Osteoblast (primary cell): Measurements from ENCODE around the gene TTC28. TPM values are rescaled to one million over a fixed set of nuclear protein-coding genes. Genes with fewer than 3 reads are reported as not detected.

Experiments used
- DNase-seq: peaks from one replicate; pipeline ENCODE4 v3.0.0; 2011; ENCODE audit warnings: low spot score, mixed read lengths; ENCODE audit not compliant: insufficient read length; ENCODE audit errors: missing footprints
- H2AFZ ChIP-seq: 2 replicates; pipeline ENCODE4 v1.6.0; 2011; ENCODE audit warnings: mild to moderate bottlenecking, low read length
- H3K27ac ChIP-seq: 2 replicates; pipeline ENCODE4 v1.5.1; 2011; ENCODE audit warnings: mild to moderate bottlenecking, low read depth, low read length, moderate library complexity
- H3K27me3 ChIP-seq: 2 replicates; pipeline ENCODE4 v1.6.0; 2012; ENCODE audit warnings: mild to moderate bottlenecking, control low read depth, inconsistent platforms, low read length, moderate library complexity; ENCODE audit not compliant: insufficient read depth
- H3K36me3 ChIP-seq: 2 replicates; pipeline ENCODE4 v1.5.1; 2011; ENCODE audit warnings: mild to moderate bottlenecking, low read length, control low read depth, moderate library complexity; ENCODE audit not compliant: insufficient read depth
- H3K4me1 ChIP-seq: 2 replicates; pipeline ENCODE4 v1.5.1; 2011; ENCODE audit warnings: mild to moderate bottlenecking, low read length, control low read depth, moderate library complexity; ENCODE audit not compliant: insufficient read depth
- H3K4me2 ChIP-seq: 2 replicates; pipeline ENCODE4 v1.6.0; 2011; ENCODE audit warnings: mild to moderate bottlenecking, low read length; ENCODE audit not compliant: insufficient read depth
- H3K4me3 ChIP-seq: fragments of 200-600 bp; sonication (generic); 3 replicates; pipeline ENCODE4 v1.5.1; 2012; ENCODE audit warnings: mild to moderate bottlenecking, low read length, inconsistent platforms; ENCODE audit not compliant: insufficient read depth
- H3K79me2 ChIP-seq: 2 replicates; pipeline ENCODE4 v1.6.0; 2012; ENCODE audit warnings: mild to moderate bottlenecking, low read length, control low read depth, inconsistent platforms; ENCODE audit not compliant: insufficient read depth
- H3K9me3 ChIP-seq: 2 replicates; pipeline ENCODE4 v1.5.1; 2011; ENCODE audit warnings: low read depth, low read length, control low read depth
- H4K20me1 ChIP-seq: 2 replicates; pipeline ENCODE4 v1.6.0; 2012; ENCODE audit warnings: mild to moderate bottlenecking, low read length, control low read depth; ENCODE audit not compliant: insufficient read depth
- total RNA-seq: library from RNA; depleted of rRNA; stranded (reverse); fragments of >200 nt; gene quantifications from 2 replicates; pipeline ENCODE4 v1.2.3, GENCODE V29; 2012
- TF ChIP-seq, protein P1 (sequence below): IDR thresholded peaks from 2 replicates; pipeline ENCODE4 v1.5.1; 2011; ENCODE audit warnings: mild to moderate bottlenecking, low read depth, low read length, moderate library complexity; ENCODE audit errors: extremely low read depth

Gene TTC28
- total RNA-seq, 1 donor: 48.1 TPM

DNA sequence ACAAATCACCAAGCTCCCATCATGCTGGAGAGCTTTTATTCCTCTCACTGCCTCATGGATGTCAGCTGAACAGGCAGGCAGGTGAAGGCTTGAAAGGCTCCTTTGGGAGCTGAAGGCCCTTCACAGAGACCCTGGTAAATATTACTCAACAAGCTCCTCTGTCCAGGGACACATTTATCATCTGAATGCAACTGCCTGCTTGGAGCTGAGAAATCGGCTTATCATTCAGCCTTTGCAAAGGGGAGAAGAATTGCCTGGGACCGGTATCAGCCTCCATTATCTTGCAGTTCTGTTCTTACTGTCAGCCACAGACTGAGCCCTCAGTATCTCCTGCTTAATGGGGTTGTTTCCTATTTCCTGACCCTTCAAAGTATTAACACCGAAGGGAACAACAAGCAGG lies 646.8 kb downstream of the TTC28 start:
- no peak overlapping the region for H2AFZ ChIP-seq
- no peaks in the 10 kb centered on the region for H3K79me2 ChIP-seq
- peaks cover 19% of the 10 kb centered on the region for H4K20me1 ChIP-seq
- H3K9me3 ChIP-seq: no peaks in the 10 kb centered on the region
- DNase-seq: no peak
- H3K4me1 ChIP-seq: peaks cover 19% of the 10 kb centered on the region
- H3K4me3 ChIP-seq: no peak overlapping the region
- H3K4me2 ChIP-seq: no peak overlapping the region
- no peak overlapping the region for H3K27ac ChIP-seq
- TF ChIP-seq, protein P1, sequence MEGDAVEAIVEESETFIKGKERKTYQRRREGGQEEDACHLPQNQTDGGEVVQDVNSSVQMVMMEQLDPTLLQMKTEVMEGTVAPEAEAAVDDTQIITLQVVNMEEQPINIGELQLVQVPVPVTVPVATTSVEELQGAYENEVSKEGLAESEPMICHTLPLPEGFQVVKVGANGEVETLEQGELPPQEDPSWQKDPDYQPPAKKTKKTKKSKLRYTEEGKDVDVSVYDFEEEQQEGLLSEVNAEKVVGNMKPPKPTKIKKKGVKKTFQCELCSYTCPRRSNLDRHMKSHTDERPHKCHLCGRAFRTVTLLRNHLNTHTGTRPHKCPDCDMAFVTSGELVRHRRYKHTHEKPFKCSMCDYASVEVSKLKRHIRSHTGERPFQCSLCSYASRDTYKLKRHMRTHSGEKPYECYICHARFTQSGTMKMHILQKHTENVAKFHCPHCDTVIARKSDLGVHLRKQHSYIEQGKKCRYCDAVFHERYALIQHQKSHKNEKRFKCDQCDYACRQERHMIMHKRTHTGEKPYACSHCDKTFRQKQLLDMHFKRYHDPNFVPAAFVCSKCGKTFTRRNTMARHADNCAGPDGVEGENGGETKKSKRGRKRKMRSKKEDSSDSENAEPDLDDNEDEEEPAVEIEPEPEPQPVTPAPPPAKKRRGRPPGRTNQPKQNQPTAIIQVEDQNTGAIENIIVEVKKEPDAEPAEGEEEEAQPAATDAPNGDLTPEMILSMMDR: no peak
- H3K36me3 ChIP-seq: no peaks in the 10 kb centered on the region
- H3K27me3 ChIP-seq: no peaks in the 10 kb centered on the region

DNA sequence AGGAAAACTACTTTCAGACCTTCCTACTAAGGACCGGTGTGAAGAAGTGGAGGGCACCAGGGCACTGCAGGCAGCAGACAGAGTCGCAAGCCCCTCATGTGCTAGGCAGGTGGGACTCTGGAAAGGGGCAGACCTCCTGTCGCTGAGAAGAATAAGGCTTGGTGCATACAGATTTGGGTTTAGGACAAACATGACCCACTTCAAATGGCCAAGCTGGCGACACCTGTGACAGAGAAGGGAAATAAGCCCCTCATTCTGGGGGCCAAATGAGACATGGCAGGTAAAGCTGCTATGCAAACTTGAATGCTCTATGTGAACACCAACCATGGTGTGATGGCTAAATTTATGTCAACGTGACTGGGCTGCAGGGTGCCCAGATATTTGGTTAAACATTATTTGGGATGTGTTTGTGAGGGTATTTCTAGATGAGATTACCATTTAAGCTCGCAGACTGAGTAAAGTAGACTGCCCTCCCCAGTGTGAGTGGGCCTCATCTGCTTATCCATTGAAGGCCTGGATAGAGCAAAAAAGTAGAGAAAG lies 648.2 kb downstream of the TTC28 start:
- Histone ChIP-seq H2AFZ (no peak overlapping the region), H3K4me2 (no peak overlapping the region), H3K9me3 (no peaks in the 10 kb centered on the region), H3K27me3 (no peaks in the 10 kb centered on the region), H3K27ac (no peak overlapping the region), H3K4me3 (no peak overlapping the region), H4K20me1 (peaks cover 19% of the 10 kb centered on the region), H3K79me2 (no peaks in the 10 kb centered on the region), H3K4me1 (peaks cover 19% of the 10 kb centered on the region), H3K36me3 (no peaks in the 10 kb centered on the region)
- TF ChIP-seq, protein P1: no peak
- no peak for DNase-seq

DNA sequence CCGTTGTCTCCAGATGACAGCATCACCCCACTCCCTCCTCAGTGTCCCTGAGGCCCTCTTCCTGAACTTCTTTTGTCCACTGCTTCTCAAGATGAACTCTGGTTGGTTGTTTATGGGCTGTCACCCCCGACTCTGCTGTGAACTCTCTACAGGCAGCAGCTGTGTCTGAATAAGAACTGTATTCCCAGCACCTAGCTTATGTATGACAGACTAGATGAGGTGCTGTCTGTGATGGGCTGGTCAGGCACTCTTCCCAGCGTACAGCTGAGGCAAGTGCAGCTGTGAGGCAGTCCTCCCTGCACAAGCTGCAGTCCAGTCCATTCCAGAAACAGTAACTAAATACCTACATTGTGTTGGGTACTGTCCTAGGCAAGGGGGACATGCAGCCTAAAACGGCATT lies 649.2 kb downstream of the TTC28 start:
- TF ChIP-seq, protein P1: no peak

DNA sequence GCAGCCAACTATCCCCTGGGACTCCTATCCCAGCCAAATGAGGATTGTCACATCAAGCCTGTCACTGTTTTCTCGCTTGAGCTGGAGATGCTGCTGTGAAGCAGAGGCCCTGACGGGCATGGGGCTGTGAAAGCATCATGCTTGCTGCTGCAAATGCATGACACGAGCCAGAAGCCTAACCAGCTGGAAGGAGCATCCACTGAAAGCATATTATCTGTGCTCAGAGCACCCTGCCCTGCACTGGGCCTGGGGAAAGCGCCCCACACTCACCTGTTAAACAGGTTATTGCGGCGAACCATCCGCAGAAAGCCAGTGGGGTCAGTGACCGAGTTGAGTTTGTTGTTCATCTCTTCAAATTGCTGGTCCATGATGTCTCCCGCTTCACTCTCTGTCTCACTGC lies 649.7 kb downstream of the TTC28 start:
- H3K4me3 ChIP-seq: no peak overlapping the region
- TF ChIP-seq, protein P1: no peak
- no peaks in the 10 kb centered on the region for H3K36me3 ChIP-seq
- H3K4me2 ChIP-seq: no peak overlapping the region
- H3K27ac ChIP-seq: no peak overlapping the region
- no peaks in the 10 kb centered on the region for H3K9me3 ChIP-seq
- no peak overlapping the region for H2AFZ ChIP-seq
- DNase-seq: peak; percentile 63
- H3K79me2 ChIP-seq: no peaks in the 10 kb centered on the region
- H3K27me3 ChIP-seq: no peaks in the 10 kb centered on the region
- H4K20me1 ChIP-seq: peaks cover 16% of the 10 kb centered on the region
- H3K4me1 ChIP-seq: peaks cover 15% of the 10 kb centered on the region

More for the DNA sequence above, 649.2 kb downstream of the TTC28 start:
- DNase-seq: peak; percentile 10
- Histone ChIP-seq H3K79me2 (no peaks in the 10 kb centered on the region), H4K20me1 (peaks cover 19% of the 10 kb centered on the region), H3K4me3 (no peak overlapping the region), H2AFZ (no peak overlapping the region), H3K9me3 (no peaks in the 10 kb centered on the region), H3K36me3 (no peaks in the 10 kb centered on the region), H3K27ac (no peak overlapping the region), H3K4me1 (peaks cover 19% of the 10 kb centered on the region), H3K4me2 (no peak overlapping the region), H3K27me3 (no peaks in the 10 kb centered on the region)
